HepG2 (cell line): ENCODE data around the gene ADSS1. TPM values are rescaled to one million over a fixed set of nuclear protein-coding genes. Genes with fewer than 3 reads are reported as not detected.

ENCODE experiments used
- EZH2 ChIP-seq: conservative IDR thresholded peaks from 2 replicates; pipeline ENCODE4 v1.6.1; 2012; ENCODE audit warnings: mild to moderate bottlenecking, low read depth, low read length, moderate library complexity
- HIVEP1 ChIP-seq: sonication (generic); formaldehyde crosslinking; IDR thresholded peaks from 2 replicates; pipeline ENCODE4 v1.4.0; 2020; ENCODE audit warnings: mild to moderate bottlenecking, missing genetic modification reagents
- STAG1 ChIP-seq: sonication (generic); formaldehyde crosslinking; IDR thresholded peaks from 2 replicates; pipeline ENCODE4 v1.4.0; 2020; ENCODE audit warnings: missing genetic modification reagents
- TAF15 ChIP-seq: fragments of 200-400 bp; formaldehyde crosslinking; IDR thresholded peaks from one replicate; pipeline ENCODE4 v1.6.1; 2018; ENCODE audit warnings: mild to moderate bottlenecking, low read depth, low read length; ENCODE audit not compliant: poor library complexity, severe bottlenecking
- ZBTB20 ChIP-seq: sonication (generic); formaldehyde crosslinking; IDR thresholded peaks from 2 replicates; pipeline ENCODE4 v1.8.1; 2023; ENCODE audit warnings: missing genetic modification reagents, low read depth, mild to moderate bottlenecking, borderline replicate concordance
- ZFAT ChIP-seq: sonication (generic); formaldehyde crosslinking; conservative IDR thresholded peaks from 2 replicates; pipeline ENCODE4 v1.8.1; 2023; ENCODE audit warnings: missing genetic modification reagents, inconsistent platforms
- ZFYVE20 ChIP-seq: sonication (generic); formaldehyde crosslinking; IDR thresholded peaks from 2 replicates; pipeline ENCODE4 v1.8.0; 2023; ENCODE audit warnings: low read depth, mild to moderate bottlenecking, moderate library complexity, missing genetic modification reagents, borderline replicate concordance
- ZNF276 ChIP-seq: sonication (generic); formaldehyde crosslinking; IDR thresholded peaks from 2 replicates; pipeline ENCODE4 v1.4.0; 2020; ENCODE audit warnings: mild to moderate bottlenecking, low read depth, missing genetic modification reagents
- ZNF549 ChIP-seq: sonication (generic); formaldehyde crosslinking; IDR thresholded peaks from 2 replicates; pipeline ENCODE4 v1.5.0; 2020; ENCODE audit warnings: missing genetic modification reagents
- ZNF672 ChIP-seq: sonication (generic); formaldehyde crosslinking; IDR thresholded peaks from 2 replicates; pipeline ENCODE4 v1.8.1; 2022; ENCODE audit warnings: missing genetic modification reagents
- ZNF790 ChIP-seq: sonication (generic); formaldehyde crosslinking; IDR thresholded peaks from 2 replicates; pipeline ENCODE4 v1.8.0; 2022; ENCODE audit warnings: missing genetic modification reagents, mild to moderate bottlenecking, borderline replicate concordance
- ZSCAN30 ChIP-seq: sonication (generic); formaldehyde crosslinking; IDR thresholded peaks from 2 replicates; pipeline ENCODE4 v1.5.0; 2020; ENCODE audit warnings: mild to moderate bottlenecking, missing genetic modification reagents
- polyA plus RNA-seq, 8 experiments: library from polyadenylated mRNA; depleted of rRNA in 3 of 8; stranded (reverse) in 7 of 8; unstranded in 1 of 8; fragments of >200 nt; fragmentation: Illumina TruSeq in 4 of 8; extraction: Trizol in 4 of 8; gene quantifications; 2 replicates each; pipeline versions ENCODE4 v1.2.1 to v1.2.3, GENCODE V29; 2011 to 2016; ENCODE audit warnings: low read depth in 4 of 8, missing spikeins in 1 of 8, mixed read lengths in 1 of 8; ENCODE audit not compliant: insufficient read depth in 1 of 8
- total RNA-seq, 5 experiments: library from RNA; depleted of rRNA; stranded (reverse); fragments of >200 nt; fragmentation: Illumina TruSeq; extraction: Trizol; gene quantifications; 2 replicates each; pipeline ENCODE4 v1.2.3, GENCODE V29; 2016; ENCODE audit warnings: low read depth in 1 of 5
- TF ChIP-seq, protein P1 (sequence below): sonication (generic); formaldehyde crosslinking; IDR thresholded peaks from 2 replicates; pipeline ENCODE4 v1.5.0; 2020; ENCODE audit warnings: mild to moderate bottlenecking, missing genetic modification reagents
- TF ChIP-seq, protein P2 (sequence below): sonication (generic); formaldehyde crosslinking; IDR thresholded peaks from 2 replicates; pipeline ENCODE4 v1.9.0; 2021; ENCODE audit warnings: mild to moderate bottlenecking, missing genetic modification reagents
- TF ChIP-seq, protein P3 (sequence below): IDR thresholded peaks from 2 replicates; pipeline ENCODE4 v1.6.1; 2018; ENCODE audit warnings: missing genetic modification reagents

The ADSS1 gene
- total and polyA plus RNA-seq, 2 of the 13 experiments (the other 11 are each of a cell fraction or from before 2014, with no cell fraction given) = 1.0 to 36.7 TPM

DNA sequence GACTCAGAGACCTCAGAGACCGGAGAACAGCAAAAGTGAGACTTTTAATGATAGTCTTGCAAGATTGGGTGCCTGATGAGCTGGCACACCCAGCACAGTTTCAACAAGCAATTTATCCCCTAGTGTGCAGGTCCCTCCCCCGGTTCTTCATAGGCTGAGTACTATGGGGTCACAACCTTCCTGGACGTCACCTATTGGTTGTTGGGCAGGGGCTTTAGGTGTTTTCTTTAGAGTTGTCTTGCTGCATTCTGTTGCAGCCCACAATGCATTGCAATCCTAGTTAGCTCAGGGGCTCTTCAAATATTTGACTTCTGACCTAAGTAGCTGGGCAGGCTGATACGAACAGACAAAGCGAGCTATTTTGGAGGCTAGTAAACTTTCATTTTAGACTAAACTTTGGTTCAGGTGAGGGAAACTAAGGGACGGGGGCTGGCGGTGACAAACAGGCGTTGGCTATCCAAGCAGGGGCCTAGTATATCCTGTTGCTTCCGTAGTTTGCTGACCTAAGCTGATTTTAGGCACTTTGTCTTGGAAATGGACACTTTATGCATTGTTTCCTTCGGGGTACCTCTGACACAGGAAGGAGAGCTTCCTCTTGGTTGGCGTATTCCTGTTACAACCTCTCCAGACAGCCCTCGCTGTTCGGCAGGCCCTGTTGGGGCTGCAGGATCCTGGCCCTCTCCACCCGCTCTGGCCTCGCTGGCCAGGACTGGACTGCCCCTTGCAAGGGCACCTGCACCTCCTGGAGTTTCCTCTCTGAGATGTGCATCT lies 43.0 kb downstream of the ADSS1 start (continued):
- peak; percentile 13; the same call in 1 of the 2 replicates for TF ChIP-seq ZBTB20 (CRISPR knock-in tag)
- TF ChIP-seq ZNF672 (CRISPR knock-in tag) = no peak
- no peak for TF ChIP-seq ZNF276 (CRISPR knock-in tag)
- TF ChIP-seq EZH2 = no peak
- no peak for TF ChIP-seq STAG1 (CRISPR knock-in tag)
- TF ChIP-seq, protein P1, sequence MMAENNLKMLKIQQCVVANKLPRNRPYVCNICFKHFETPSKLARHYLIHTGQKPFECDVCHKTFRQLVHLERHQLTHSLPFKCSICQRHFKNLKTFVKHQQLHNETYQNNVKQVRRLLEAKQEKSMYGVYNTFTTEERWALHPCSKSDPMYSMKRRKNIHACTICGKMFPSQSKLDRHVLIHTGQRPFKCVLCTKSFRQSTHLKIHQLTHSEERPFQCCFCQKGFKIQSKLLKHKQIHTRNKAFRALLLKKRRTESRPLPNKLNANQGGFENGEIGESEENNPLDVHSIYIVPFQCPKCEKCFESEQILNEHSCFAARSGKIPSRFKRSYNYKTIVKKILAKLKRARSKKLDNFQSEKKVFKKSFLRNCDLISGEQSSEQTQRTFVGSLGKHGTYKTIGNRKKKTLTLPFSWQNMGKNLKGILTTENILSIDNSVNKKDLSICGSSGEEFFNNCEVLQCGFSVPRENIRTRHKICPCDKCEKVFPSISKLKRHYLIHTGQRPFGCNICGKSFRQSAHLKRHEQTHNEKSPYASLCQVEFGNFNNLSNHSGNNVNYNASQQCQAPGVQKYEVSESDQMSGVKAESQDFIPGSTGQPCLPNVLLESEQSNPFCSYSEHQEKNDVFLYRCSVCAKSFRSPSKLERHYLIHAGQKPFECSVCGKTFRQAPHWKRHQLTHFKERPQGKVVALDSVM (CRISPR knock-in tag) = no peak
- TF ChIP-seq ZFYVE20 (CRISPR knock-in tag) = no peak
- TF ChIP-seq ZSCAN30 (CRISPR knock-in tag) = no peak
- TF ChIP-seq ZNF549 (CRISPR knock-in tag) = no peak
- no peak for TF ChIP-seq ZFAT
- no peak for TF ChIP-seq ZNF790
- no peak for TF ChIP-seq HIVEP1
- TF ChIP-seq, protein P2, sequence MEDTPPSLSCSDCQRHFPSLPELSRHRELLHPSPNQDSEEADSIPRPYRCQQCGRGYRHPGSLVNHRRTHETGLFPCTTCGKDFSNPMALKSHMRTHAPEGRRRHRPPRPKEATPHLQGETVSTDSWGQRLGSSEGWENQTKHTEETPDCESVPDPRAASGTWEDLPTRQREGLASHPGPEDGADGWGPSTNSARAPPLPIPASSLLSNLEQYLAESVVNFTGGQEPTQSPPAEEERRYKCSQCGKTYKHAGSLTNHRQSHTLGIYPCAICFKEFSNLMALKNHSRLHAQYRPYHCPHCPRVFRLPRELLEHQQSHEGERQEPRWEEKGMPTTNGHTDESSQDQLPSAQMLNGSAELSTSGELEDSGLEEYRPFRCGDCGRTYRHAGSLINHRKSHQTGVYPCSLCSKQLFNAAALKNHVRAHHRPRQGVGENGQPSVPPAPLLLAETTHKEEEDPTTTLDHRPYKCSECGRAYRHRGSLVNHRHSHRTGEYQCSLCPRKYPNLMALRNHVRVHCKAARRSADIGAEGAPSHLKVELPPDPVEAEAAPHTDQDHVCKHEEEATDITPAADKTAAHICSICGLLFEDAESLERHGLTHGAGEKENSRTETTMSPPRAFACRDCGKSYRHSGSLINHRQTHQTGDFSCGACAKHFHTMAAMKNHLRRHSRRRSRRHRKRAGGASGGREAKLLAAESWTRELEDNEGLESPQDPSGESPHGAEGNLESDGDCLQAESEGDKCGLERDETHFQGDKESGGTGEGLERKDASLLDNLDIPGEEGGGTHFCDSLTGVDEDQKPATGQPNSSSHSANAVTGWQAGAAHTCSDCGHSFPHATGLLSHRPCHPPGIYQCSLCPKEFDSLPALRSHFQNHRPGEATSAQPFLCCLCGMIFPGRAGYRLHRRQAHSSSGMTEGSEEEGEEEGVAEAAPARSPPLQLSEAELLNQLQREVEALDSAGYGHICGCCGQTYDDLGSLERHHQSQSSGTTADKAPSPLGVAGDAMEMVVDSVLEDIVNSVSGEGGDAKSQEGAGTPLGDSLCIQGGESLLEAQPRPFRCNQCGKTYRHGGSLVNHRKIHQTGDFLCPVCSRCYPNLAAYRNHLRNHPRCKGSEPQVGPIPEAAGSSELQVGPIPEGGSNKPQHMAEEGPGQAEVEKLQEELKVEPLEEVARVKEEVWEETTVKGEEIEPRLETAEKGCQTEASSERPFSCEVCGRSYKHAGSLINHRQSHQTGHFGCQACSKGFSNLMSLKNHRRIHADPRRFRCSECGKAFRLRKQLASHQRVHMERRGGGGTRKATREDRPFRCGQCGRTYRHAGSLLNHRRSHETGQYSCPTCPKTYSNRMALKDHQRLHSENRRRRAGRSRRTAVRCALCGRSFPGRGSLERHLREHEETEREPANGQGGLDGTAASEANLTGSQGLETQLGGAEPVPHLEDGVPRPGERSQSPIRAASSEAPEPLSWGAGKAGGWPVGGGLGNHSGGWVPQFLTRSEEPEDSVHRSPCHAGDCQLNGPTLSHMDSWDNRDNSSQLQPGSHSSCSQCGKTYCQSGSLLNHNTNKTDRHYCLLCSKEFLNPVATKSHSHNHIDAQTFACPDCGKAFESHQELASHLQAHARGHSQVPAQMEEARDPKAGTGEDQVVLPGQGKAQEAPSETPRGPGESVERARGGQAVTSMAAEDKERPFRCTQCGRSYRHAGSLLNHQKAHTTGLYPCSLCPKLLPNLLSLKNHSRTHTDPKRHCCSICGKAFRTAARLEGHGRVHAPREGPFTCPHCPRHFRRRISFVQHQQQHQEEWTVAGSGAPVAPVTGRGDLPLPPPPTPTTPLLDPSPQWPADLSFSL (CRISPR knock-in tag) = 0 out of 2 replicates have a peak, but pooled peaks have one; percentile 19
- TF ChIP-seq, protein P3, sequence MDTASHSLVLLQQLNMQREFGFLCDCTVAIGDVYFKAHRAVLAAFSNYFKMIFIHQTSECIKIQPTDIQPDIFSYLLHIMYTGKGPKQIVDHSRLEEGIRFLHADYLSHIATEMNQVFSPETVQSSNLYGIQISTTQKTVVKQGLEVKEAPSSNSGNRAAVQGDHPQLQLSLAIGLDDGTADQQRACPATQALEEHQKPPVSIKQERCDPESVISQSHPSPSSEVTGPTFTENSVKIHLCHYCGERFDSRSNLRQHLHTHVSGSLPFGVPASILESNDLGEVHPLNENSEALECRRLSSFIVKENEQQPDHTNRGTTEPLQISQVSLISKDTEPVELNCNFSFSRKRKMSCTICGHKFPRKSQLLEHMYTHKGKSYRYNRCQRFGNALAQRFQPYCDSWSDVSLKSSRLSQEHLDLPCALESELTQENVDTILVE (CRISPR knock-in tag) = no peak; the same call in 1 of the 2 replicates
- no peak for TF ChIP-seq TAF15
